Skin epidermis (tissue), 12 donors: Measurements from ENCODE around the gene ITGAV.

Experiments
- H3K27ac ChIP-seq, 21 experiments: fragments of 200-600 bp; sonication (generic) in 11 of 21; one replicate each; pipeline ENCODE4 v1.5.0; 2020; ENCODE audit warnings: mild to moderate bottlenecking in 3 of 21, inconsistent platforms in 2 of 21, moderate library complexity in 2 of 21
- H3K4me3 ChIP-seq, 7 experiments: fragments of 200-600 bp; sonication (generic) in 2 of 7; one replicate each; pipeline ENCODE4 v1.5.0; 2020; ENCODE audit warnings: inconsistent platforms in 2 of 7, mild to moderate bottlenecking in 2 of 7, moderate library complexity in 1 of 7

The ITGAV gene

GRCh38 chr2:186702501-186702900, 112.6 kb downstream of the ITGAV start:
- no peak overlapping the region for H3K27ac ChIP-seq
- H3K4me3 ChIP-seq: no peak overlapping the region

GRCh38 chr2:186704897-186705296, 115.0 kb downstream of the ITGAV start:
- Histone ChIP-seq H3K4me3 (no peak overlapping the region), H3K27ac (no peak overlapping the region)

GRCh38 chr2:186709529-186710450, 119.9 kb downstream of the ITGAV start:
- no peak overlapping the region for H3K27ac ChIP-seq
- H3K4me3 ChIP-seq: no peak overlapping the region

- no peak overlapping the region for H3K4me3 ChIP-seq
- no peak overlapping the region for H3K27ac ChIP-seq
Measured at GRCh38 chr2:186713691-186714090, 123.8 kb downstream of the ITGAV start.

GRCh38 chr2:186714611-186715010, 124.8 kb downstream of the ITGAV start:
- no peak overlapping the region for H3K27ac ChIP-seq

GRCh38 chr2:186716004-186716403, 126.1 kb downstream of the ITGAV start:
- Histone ChIP-seq H3K27ac (no peak overlapping the region), H3K4me3 (no peak overlapping the region)

More at GRCh38 chr2:186714611-186715010, 124.8 kb downstream of the ITGAV start:
- H3K4me3 ChIP-seq: no peak overlapping the region

GRCh38 chr2:186716899-186717298, 127.0 kb downstream of the ITGAV start:
- H3K4me3 ChIP-seq: no peak overlapping the region
- no peak overlapping the region for H3K27ac ChIP-seq

GRCh38 chr2:186717320-186718007, 127.6 kb downstream of the ITGAV start:
- no peak overlapping the region for H3K4me3 ChIP-seq

GRCh38 chr2:186718122-186718521, 128.3 kb downstream of the ITGAV start:
- Histone ChIP-seq H3K4me3 (no peak overlapping the region), H3K27ac (no peak overlapping the region)

More at GRCh38 chr2:186717320-186718007, 127.6 kb downstream of the ITGAV start:
- no peak overlapping the region for H3K27ac ChIP-seq

- no peak overlapping the region for H3K27ac ChIP-seq
Measured at GRCh38 chr2:186718903-186719302, 129.0 kb downstream of the ITGAV start.

GRCh38 chr2:186721956-186722355, 132.1 kb downstream of the ITGAV start:
- H3K4me3 ChIP-seq: no peak overlapping the region
- no peak overlapping the region for H3K27ac ChIP-seq

More at GRCh38 chr2:186718903-186719302, 129.0 kb downstream of the ITGAV start:
- no peak overlapping the region for H3K4me3 ChIP-seq

GRCh38 chr2:186724736-186725135, 134.9 kb downstream of the ITGAV start:
- Histone ChIP-seq H3K27ac (no peak overlapping the region), H3K4me3 (no peak overlapping the region)

GRCh38 chr2:186725783-186726182, 135.9 kb downstream of the ITGAV start:
- Histone ChIP-seq H3K27ac (no peak overlapping the region), H3K4me3 (no peak overlapping the region)

GRCh38 chr2:186726938-186727337, 137.1 kb downstream of the ITGAV start:
- no peak overlapping the region for H3K27ac ChIP-seq
- H3K4me3 ChIP-seq: no peak overlapping the region

- Histone ChIP-seq H3K27ac (no peak overlapping the region), H3K4me3 (no peak overlapping the region)
Measured at GRCh38 chr2:186728631-186729030, 138.8 kb downstream of the ITGAV start.
